ENCODE measurements around the gene JADE2.
A peak's percentile ranks its signal among the peaks of the same experiment; 100 is the strongest.

JADE2 gene

DNA sequence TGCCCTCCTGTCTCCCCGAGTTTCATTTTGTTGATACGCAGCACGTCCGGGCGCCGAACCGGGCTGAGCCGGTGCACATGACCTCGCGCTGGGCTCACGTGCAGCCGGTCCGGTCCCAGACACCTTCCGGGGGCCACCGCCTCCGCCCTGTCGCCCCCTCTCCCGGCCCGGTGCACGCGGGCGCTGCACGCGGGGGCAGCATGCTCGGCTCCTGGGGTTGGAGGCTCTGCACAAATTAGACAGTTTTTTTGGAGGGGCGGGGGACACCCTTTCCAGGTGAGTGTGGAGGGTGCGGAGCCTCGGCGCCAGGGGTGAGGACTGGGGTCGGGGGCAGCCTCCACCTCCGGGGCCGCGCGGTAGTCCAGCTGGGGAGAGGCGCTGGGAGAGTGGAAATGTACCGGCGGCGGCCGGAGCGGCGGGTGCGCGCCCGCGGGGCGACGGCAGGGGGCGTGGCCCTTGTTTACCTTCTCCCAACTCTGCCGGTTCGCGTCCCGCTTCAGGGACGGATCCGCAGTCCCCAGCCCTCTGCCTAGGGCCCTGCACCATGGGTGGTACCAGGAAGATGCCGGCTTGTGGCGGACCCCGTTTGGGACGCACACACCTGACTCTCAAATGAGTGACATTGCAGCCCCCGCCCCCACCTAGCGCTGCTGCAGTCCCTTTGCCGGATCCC, 1.1 kb downstream of the JADE2 start (continued):
- TF ChIP-seq, protein P1, sequence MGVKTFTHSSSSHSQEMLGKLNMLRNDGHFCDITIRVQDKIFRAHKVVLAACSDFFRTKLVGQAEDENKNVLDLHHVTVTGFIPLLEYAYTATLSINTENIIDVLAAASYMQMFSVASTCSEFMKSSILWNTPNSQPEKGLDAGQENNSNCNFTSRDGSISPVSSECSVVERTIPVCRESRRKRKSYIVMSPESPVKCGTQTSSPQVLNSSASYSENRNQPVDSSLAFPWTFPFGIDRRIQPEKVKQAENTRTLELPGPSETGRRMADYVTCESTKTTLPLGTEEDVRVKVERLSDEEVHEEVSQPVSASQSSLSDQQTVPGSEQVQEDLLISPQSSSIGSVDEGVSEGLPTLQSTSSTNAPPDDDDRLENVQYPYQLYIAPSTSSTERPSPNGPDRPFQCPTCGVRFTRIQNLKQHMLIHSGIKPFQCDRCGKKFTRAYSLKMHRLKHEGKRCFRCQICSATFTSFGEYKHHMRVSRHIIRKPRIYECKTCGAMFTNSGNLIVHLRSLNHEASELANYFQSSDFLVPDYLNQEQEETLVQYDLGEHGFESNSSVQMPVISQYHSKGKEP (tag by site-specific recombination; IDR thresholded peaks at IDR 0.05), result no peak
- no peak for TF ChIP-seq ZNF354C (tag by site-specific recombination; IDR thresholded peaks at IDR 0.05; ENCODE audit: borderline replicate concordance, low read depth)
- TF ChIP-seq ZNF138 (tag by site-specific recombination; IDR thresholded peaks at IDR 0.05; ENCODE audit: borderline replicate concordance), result no peak
- no peak for TF ChIP-seq ZNF274 (IDR thresholded peaks at IDR 0.05; ENCODE audit: low read length)
- no peak for TF ChIP-seq ZNF274 (tag by site-specific recombination; IDR thresholded peaks at IDR 0.05; ENCODE audit: borderline replicate concordance)
- TF ChIP-seq BCL11B (tag by site-specific recombination; IDR thresholded peaks at IDR 0.05; ENCODE audit: low read depth), result no peak
- no peak for TF ChIP-seq SETDB1 (IDR thresholded peaks at IDR 0.05; ENCODE audit: insufficient read length, low read length)
- TF ChIP-seq, protein P2, sequence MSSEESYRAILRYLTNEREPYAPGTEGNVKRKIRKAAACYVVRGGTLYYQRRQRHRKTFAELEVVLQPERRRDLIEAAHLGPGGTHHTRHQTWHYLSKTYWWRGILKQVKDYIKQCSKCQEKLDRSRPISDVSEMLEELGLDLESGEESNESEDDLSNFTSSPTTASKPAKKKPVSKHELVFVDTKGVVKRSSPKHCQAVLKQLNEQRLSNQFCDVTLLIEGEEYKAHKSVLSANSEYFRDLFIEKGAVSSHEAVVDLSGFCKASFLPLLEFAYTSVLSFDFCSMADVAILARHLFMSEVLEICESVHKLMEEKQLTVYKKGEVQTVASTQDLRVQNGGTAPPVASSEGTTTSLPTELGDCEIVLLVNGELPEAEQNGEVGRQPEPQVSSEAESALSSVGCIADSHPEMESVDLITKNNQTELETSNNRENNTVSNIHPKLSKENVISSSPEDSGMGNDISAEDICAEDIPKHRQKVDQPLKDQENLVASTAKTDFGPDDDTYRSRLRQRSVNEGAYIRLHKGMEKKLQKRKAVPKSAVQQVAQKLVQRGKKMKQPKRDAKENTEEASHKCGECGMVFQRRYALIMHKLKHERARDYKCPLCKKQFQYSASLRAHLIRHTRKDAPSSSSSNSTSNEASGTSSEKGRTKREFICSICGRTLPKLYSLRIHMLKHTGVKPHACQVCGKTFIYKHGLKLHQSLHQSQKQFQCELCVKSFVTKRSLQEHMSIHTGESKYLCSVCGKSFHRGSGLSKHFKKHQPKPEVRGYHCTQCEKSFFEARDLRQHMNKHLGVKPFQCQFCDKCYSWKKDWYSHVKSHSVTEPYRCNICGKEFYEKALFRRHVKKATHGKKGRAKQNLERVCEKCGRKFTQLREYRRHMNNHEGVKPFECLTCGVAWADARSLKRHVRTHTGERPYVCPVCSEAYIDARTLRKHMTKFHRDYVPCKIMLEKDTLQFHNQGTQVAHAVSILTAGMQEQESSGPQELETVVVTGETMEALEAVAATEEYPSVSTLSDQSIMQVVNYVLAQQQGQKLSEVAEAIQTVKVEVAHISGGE (tag by site-specific recombination; conservative IDR thresholded peaks at IDR 0.05; ENCODE audit: low read depth), result peak; percentile 88
- TF ChIP-seq ZNF391 (tag by site-specific recombination; IDR thresholded peaks at IDR 0.05; ENCODE audit: borderline replicate concordance, low read depth), result peak; percentile 30; the same call in 1 of the 2 replicates
- TF ChIP-seq, protein P3, sequence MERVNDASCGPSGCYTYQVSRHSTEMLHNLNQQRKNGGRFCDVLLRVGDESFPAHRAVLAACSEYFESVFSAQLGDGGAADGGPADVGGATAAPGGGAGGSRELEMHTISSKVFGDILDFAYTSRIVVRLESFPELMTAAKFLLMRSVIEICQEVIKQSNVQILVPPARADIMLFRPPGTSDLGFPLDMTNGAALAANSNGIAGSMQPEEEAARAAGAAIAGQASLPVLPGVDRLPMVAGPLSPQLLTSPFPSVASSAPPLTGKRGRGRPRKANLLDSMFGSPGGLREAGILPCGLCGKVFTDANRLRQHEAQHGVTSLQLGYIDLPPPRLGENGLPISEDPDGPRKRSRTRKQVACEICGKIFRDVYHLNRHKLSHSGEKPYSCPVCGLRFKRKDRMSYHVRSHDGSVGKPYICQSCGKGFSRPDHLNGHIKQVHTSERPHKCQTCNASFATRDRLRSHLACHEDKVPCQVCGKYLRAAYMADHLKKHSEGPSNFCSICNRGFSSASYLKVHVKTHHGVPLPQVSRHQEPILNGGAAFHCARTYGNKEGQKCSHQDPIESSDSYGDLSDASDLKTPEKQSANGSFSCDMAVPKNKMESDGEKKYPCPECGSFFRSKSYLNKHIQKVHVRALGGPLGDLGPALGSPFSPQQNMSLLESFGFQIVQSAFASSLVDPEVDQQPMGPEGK (tag by site-specific recombination; IDR thresholded peaks at IDR 0.05), result peak; percentile 95
- TF ChIP-seq GLIS2 (tag by site-specific recombination; IDR thresholded peaks at IDR 0.05), result peak; percentile 71; the same call in 1 of the 2 replicates
- TF ChIP-seq ZEB2 (tag by site-specific recombination; IDR thresholded peaks at IDR 0.05), result 0 out of 2 replicates have a peak, but pooled peaks have one; percentile 40
- peak; percentile 24; the same call in 1 of the 2 replicates for TF ChIP-seq HOXD13 (CRISPR knock-in tag; IDR thresholded peaks at IDR 0.05; ENCODE audit: borderline replicate concordance)
- TF ChIP-seq ZNF600 (tag by site-specific recombination; IDR thresholded peaks at IDR 0.05), result no peak
- TF ChIP-seq, protein P4, sequence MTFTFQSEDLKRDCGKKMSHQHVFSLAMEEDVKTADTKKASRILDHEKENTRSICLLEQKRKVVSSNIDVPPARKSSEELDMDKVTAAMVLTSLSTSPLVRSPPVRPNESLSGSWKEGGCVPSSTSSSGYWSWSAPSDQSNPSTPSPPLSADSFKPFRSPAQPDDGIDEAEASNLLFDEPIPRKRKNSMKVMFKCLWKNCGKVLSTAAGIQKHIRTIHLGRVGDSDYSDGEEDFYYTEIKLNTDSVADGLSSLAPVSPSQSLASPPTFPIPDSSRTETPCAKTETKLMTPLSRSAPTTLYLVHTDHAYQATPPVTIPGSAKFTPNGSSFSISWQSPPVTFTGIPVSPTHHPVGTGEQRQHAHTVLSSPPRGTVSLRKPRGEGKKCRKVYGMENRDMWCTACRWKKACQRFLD (tag by site-specific recombination; IDR thresholded peaks at IDR 0.05), result 0 out of 2 replicates have a peak, but pooled peaks have one; percentile 6
- TF ChIP-seq KLF16 (tag by site-specific recombination; IDR thresholded peaks at IDR 0.05), result peak; percentile 57; the same call in 1 of the 2 replicates
- no peak for TF ChIP-seq MYNN (tag by site-specific recombination; IDR thresholded peaks at IDR 0.05; ENCODE audit: borderline replicate concordance)
- TF ChIP-seq, protein P5, sequence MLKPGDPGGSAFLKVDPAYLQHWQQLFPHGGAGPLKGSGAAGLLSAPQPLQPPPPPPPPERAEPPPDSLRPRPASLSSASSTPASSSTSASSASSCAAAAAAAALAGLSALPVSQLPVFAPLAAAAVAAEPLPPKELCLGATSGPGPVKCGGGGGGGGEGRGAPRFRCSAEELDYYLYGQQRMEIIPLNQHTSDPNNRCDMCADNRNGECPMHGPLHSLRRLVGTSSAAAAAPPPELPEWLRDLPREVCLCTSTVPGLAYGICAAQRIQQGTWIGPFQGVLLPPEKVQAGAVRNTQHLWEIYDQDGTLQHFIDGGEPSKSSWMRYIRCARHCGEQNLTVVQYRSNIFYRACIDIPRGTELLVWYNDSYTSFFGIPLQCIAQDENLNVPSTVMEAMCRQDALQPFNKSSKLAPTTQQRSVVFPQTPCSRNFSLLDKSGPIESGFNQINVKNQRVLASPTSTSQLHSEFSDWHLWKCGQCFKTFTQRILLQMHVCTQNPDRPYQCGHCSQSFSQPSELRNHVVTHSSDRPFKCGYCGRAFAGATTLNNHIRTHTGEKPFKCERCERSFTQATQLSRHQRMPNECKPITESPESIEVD (tag by site-specific recombination; IDR thresholded peaks at IDR 0.05), result no peak
- TF ChIP-seq GFI1B (tag by site-specific recombination; IDR thresholded peaks at IDR 0.05), result no peak
- TF ChIP-seq, protein P6, sequence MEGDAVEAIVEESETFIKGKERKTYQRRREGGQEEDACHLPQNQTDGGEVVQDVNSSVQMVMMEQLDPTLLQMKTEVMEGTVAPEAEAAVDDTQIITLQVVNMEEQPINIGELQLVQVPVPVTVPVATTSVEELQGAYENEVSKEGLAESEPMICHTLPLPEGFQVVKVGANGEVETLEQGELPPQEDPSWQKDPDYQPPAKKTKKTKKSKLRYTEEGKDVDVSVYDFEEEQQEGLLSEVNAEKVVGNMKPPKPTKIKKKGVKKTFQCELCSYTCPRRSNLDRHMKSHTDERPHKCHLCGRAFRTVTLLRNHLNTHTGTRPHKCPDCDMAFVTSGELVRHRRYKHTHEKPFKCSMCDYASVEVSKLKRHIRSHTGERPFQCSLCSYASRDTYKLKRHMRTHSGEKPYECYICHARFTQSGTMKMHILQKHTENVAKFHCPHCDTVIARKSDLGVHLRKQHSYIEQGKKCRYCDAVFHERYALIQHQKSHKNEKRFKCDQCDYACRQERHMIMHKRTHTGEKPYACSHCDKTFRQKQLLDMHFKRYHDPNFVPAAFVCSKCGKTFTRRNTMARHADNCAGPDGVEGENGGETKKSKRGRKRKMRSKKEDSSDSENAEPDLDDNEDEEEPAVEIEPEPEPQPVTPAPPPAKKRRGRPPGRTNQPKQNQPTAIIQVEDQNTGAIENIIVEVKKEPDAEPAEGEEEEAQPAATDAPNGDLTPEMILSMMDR (tag by site-specific recombination; IDR thresholded peaks at IDR 0.05), result peak; percentile 92
- TF ChIP-seq, protein P7, sequence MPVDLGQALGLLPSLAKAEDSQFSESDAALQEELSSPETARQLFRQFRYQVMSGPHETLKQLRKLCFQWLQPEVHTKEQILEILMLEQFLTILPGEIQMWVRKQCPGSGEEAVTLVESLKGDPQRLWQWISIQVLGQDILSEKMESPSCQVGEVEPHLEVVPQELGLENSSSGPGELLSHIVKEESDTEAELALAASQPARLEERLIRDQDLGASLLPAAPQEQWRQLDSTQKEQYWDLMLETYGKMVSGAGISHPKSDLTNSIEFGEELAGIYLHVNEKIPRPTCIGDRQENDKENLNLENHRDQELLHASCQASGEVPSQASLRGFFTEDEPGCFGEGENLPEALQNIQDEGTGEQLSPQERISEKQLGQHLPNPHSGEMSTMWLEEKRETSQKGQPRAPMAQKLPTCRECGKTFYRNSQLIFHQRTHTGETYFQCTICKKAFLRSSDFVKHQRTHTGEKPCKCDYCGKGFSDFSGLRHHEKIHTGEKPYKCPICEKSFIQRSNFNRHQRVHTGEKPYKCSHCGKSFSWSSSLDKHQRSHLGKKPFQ (tag by site-specific recombination; IDR thresholded peaks at IDR 0.05), result no peak
